HTR-8/SVneo (cell line): ENCODE data around the gene GPAM.

Source experiments
- DNase-seq: peaks from one replicate; pipeline ENCODE4 v3.0.0; 2011; ENCODE audit warnings: low spot score, mixed read lengths; ENCODE audit not compliant: insufficient read length
- FAIRE-seq: peaks from 2 replicates; lab custom pipeline; 2011; peaks lifted over from hg19 to GRCh38; lab: Jason Lieb, UNC

Gene GPAM

DNA sequence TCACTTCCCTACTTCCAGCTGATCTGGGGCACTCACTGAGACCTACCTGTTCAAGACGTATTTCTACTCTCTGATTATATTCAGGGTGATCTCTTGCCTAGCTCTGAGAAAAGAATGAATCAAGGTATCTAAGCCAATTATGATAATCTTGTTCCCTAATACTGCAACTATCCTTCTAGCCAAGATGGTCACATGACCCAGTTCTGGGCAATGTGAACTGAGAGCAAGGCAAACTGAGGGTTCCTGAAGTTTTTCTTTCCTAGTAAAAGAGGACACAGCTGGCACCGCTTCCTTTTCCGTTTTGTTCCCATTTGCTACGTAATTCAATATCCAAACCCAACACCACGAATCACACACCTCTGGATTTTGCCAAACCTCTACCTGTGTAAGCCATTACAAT, 5.9 kb upstream of the GPAM start:
- DNase-seq (no peak), FAIRE-seq (no peak)

- DNase-seq (no peak), FAIRE-seq (no peak)
Observed at GRCh38 chr10:112187527-112187926, 4.0 kb upstream of the GPAM start.

DNA sequence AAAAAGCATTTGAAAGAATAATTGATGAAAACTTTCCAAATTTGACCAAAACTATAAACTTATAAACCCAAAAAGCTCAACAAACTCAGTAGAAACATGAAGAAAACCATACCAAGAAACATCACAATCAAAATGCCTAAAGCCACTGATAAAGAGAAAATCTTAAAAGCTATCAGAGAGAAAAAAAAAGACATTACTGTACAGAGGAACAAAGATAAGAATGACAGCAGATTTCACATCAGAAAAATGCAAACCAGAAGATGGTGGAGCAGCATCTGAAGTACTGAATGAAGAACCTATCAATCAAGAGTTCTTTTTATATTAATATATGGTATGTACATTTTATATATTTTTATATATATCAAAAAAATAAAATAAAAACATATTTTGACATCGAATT, 2.4 kb upstream of the GPAM start:
- DNase-seq (no peak), FAIRE-seq (no peak)

DNA sequence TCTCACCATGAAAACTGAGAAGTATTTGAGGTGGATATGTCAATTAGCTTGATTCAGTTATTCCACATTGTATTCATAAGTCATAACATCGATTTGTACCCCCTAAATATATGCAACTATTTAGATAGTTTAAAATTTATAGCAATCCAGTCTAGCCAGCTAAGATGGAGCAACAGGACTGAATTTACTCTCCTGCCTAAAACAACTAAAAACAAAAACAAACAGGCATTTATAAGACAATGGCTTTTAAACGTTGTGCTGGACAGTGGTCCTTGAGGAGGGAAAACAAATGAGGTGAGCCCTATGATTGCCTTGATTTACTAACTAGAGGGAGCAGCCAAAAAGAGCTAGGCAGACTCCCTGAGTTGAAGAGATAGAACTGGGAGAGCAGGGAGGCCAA, 814 bp upstream of the GPAM start:
- FAIRE-seq (no peak), DNase-seq (no peak)

DNA sequence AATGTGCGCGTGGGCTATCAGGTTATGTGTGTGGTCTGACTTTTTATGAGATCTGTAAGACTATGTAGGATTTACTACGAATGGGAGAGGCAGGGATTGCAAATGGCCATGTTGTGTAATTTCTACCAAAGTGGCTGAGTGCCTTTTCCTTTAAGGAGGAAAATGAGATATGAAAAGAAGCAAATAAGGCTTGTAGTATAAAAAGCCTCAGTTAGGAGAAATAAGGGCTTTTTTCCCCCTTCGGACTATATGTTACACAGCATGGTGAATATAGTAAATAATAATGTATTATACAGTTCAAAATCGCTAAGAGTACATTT, 447 bp upstream of the GPAM start:
- DNase-seq: no peak
- no peak for FAIRE-seq

GRCh38 chr10:112182784-112183328, 709 bp downstream of the GPAM start:
- DNase-seq (no peak), FAIRE-seq (no peak)

- FAIRE-seq (no peak), DNase-seq (no peak)
Observed at GRCh38 chr10:112177247-112177646, 6.3 kb downstream of the GPAM start.

GRCh38 chr10:112176543-112176942, 7.0 kb downstream of the GPAM start:
- DNase-seq: no peak
- no peak for FAIRE-seq

GRCh38 chr10:112175409-112175808, 8.2 kb downstream of the GPAM start:
- FAIRE-seq: no peak

GRCh38 chr10:112173206-112173605, 10.4 kb downstream of the GPAM start:
- FAIRE-seq: no peak

More at GRCh38 chr10:112175409-112175808, 8.2 kb downstream of the GPAM start:
- DNase-seq: no peak

DNA sequence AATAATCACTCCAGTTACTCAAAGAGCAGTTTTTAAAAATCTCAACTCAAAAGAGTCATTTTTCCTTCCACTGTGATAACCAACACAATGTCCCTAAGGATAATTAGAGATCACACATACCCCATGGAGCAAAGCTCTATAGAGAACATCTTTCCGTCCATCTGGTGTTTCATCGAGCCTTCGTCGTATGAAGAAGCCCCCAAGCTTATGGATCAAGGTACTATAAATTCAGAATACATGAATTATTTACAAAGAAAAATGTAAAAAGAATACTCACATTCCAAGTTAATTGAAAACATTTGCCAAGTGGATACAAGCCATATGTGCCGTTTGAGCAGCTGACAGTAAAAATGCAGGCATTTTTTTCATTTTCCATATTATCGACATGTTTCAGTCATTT, 14.8 kb downstream of the GPAM start:
- DNase-seq: no peak
- no peak for FAIRE-seq

More at GRCh38 chr10:112173206-112173605, 10.4 kb downstream of the GPAM start:
- no peak for DNase-seq

DNA sequence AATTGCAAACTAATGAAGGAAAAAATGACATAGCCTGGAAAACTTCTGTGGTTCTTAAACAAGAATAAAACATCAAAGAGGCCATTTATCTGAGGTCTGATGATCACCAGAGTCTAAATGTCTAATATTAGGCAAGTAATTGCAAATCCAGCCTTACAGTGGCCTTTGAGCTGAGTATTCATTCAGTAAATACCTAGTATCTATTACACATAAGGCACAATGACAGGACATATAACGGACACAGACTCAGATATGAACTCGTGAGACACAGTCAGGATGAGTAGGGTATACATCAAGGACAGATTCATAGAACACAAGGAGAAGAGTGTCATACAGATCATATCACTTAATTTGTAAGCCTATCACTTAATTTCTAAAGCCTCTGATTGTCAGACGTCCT, 16.8 kb downstream of the GPAM start:
- DNase-seq: no peak
- no peak for FAIRE-seq

DNA sequence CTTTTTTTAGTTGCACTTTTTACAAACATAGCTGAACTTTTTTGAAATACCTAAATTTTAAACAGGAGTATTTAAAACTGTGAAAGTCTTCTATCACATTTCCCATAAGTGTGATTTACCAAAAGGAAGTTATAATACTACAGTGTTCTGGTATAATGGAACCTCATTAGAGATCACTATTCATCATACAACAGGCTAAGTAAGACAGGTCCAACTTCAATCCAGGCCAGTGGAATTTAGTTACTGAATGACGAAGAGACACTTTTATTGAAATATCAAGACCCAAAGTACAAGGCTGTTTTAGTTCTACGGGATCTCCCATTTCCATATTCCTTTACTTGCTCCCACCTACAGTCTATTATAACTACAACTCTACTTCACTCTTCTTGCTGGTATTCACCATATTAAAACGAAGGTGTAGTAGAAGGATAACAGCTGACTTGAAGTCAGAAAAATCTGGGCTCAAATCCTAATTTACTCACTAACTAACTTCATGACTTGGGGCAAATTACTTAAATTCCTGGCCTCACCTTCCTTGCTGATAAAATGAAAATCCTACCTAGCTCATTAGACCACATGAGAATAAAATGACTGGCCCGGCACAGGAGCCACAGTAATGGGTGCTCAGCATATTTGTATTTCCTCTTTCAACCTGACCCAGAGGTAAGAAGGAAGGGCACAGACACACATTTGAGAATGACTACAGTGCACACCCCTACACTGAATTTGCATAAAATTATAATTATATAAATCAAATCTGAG, 21.6 kb downstream of the GPAM start:
- DNase-seq (no peak), FAIRE-seq (no peak)

DNA sequence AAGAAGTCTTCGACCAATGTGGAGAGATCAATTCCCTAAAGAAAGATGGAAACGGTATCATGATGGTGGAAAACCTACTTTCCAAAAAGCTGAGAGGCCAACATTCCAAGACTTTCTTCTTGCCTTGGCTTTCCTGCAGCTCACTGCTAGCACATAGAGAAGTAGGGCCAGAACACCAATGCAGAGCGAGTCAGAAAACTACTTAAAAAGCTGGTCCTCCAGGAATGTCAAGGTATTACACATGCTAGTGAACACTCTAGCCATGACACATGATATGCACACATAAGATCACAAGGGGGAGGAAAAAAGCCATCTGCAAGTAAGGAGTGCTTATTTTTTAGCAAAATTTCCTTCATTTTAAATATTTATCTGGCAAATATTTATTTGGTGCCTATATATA, 22.7 kb downstream of the GPAM start:
- no peak for DNase-seq
- FAIRE-seq: no peak

GRCh38 chr10:112159469-112159868, 24.1 kb downstream of the GPAM start:
- DNase-seq: no peak
- no peak for FAIRE-seq

DNA sequence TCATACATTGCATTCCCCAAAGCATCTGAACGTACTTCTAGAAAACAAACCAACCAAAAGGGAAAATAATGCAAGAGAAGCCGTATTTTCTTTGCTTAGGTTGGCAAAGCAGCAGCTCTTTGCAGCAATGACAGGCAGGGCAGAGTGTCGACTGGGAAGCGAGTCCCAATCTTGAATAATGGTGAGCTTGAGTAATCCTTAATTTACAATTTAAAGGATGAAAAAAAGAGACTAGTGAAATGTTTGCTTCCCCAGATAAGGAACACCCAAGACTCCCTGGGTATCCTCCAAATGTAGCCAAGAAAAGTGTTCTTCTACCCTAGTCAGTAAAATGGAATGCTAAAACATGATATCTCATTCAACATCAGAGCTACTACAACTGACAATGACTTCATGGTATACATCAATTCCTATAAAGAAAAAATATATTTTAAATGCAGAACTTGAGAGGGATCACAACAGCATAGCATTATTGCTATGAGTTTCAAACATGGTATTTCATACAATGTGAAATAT, 32.0 kb downstream of the GPAM start:
- FAIRE-seq: no peak
- DNase-seq: no peak

DNA sequence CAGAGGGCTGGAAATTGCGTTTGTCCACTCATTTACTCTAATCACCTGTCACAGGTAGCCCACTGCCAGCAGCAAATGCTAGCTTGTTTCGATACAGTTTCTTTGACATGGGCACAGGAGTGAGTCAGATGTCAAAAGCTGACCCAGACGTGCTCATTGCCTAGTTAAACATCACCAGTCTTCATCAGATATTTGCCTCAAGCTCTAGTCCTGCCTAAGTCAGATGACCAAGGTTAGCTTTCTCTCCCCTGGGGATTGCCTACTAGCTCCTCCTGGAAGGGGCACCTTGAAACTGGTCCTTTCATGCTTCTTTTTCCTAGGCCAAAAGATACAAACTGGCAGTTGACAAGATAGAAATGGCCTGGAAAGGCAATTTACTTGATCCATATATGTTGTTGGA, 35.2 kb downstream of the GPAM start:
- DNase-seq: no peak

DNA sequence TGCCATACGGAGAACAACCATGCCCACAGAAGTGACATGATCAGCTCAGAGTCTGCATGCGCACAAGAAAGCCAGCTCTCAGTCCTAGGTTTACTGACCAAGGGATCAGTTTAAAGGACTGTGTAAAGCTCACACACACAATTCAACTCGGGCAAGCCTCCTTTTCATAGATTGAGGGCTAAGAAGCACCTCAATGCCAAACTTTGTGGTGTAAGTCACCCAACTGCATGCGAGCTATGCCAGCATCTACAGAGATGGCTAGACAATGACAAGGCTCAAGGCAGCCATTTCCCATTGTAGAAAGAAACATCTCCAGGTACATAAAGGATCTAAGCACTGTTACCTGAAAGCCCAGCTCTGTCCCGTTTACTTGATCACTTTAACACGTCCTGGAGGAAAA, 36.8 kb downstream of the GPAM start:
- FAIRE-seq (no peak), DNase-seq (no peak)

More for the DNA sequence above, 35.2 kb downstream of the GPAM start:
- no peak for FAIRE-seq

GRCh38 chr10:112145263-112145662, 38.3 kb downstream of the GPAM start:
- DNase-seq: no peak
- FAIRE-seq: no peak

DNA sequence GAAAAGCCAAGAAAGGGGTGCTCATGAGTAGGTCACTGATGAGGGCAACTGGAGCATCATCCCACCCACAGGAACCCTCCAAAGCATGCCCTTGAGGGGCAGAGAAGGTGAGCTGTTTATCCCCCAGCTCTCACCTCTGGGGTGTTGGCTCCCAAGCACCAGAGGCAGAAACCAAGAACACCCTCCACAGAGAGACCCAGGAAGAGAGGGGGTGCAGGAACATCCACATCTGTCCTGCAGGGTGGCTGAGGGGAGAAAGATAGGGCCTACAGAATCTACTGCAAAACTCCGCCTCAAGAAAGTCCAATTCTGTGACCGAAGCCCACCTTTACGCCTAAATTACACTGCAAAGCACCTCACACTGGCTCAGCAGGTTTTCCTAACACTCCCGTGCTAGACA, 40.1 kb downstream of the GPAM start:
- DNase-seq: no peak
- FAIRE-seq: no peak

- no peak for DNase-seq
- no peak for FAIRE-seq
Observed at GRCh38 chr10:112141292-112141691, 42.3 kb downstream of the GPAM start.
